Activated naive CD4-positive, alpha-beta T cell (primary cell): ENCODE data around the gene CYP2J2.
"Not testable (repeated sequence)": the region's sequence is repeated elsewhere in the genome, so short reads cannot be mapped to it uniquely, and the experiment has no call there.

Source experiments
- DNase-seq, 4 experiments: peaks; one replicate each; lab custom pipeline; 2025; lab: John Stamatoyannopoulos, UW

CYP2J2 gene

DNA sequence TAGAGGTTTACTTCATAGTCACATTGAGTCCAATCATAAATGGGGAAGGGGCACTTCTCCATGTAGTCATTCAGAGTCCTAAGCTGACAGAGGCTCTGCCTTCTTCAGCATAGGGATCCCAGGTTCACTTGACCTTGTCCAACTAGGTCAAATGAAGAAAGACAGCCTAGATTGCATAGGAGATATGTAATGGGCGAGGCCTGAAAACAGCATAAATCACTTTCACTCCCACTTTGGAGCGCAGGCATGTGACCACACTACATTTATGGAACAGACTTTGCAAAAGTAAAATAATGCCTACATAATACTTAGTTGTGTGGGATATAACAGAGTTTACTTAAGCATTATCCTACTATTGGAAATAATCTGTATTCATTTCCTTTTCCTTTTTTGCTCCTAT, 60.1 kb downstream of the CYP2J2 start:
- no peak for DNase-seq

DNA sequence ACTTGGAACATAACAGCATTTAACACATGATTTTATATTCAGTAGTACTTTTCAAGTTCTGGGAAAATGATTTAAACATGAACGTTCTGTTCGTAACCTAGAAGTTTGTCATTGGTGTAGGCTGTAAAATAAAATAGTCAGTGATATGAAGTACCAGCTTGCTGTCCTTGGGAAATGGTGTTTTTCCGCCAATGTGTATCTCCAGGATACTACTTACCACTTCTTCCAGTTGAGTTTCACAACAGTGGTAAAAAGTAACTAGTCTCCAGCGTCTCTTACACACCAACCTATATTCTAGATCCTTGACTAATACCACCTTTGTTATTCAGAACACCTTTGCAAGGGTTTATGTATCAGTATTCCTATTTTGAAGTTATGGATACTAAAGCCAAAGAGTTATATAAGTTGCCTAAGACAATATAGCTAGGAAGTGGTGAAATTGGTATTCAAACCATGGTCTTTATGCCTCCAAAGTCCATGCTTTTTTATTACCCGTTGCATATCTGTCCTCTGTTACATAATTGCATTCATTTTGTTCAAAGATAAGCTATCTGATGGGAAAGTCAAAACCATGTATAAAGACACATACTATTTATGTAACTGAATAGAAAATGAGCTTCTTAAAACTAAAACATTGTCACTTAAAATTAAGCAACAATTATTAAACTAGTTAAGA, 68.8 kb downstream of the CYP2J2 start:
- DNase-seq = no peak

DNA sequence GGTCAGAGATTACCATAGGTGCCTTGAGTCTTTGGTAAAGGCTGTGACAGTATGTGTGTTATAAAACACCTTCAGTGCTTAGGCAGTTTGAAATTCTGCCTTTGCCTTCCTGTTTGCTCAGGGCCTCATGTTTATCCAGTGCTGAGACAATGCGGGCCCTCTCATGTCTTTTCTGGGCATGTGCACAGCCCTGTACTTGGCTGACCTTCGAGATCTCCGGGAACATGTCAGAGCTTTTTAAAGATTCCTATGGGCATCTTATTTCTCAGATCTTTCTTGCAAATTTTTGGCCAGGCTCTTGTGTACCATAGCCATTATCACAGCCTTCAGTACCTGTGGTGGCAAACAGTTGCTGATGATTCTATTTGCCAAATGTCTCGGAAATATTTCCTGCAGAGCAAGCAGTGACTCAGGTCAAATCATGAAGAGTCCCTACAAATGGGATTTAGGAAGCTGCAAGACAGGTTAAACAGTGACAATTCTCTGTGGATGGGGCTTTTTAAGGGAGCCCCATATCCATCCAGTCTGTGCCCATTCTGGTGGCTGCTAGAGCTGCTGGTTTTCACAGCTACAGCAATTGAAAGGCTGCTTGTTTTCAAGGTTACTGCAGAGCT, 69.7 kb downstream of the CYP2J2 start:
- no peak for DNase-seq

DNA sequence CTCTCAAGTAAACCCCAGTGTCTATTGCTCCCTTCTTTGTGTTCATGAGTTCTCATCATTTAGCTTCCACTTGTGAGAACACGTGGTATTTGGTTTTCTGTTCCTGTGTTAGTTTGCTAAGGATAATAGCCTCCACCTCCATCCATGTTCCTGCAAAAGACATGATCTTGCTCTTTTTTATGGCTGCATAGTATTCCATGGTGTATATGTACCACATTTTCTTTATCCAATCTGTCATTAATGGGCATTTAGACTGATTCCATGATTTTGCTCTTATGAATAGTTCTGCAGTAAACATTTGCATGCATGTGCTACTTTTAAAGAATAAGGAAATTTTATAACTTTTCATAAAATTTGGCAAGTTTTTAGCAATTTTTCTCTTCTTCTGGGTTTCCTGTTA, 71.3 kb downstream of the CYP2J2 start:
- DNase-seq = not testable (repeated sequence)

DNA sequence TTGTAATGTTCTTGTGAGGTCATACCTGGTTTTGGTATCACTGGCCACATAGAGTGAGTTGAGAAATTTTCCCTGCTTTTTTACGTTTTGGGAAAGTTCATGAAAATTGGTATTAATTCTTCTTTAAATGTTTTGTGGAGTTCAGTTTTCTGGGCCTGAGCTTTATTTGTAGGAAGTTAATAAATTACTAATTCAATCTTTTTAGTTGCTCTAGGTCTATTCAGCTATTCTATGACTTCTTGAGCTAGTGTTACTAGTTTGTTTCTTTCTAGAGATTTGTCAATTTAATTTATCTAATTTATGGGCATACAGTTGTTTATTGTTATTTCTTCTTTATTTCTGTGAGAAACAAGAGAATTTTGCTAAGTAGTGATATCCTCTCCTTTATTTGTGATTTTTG, 74.5 kb downstream of the CYP2J2 start:
- DNase-seq = no peak

DNA sequence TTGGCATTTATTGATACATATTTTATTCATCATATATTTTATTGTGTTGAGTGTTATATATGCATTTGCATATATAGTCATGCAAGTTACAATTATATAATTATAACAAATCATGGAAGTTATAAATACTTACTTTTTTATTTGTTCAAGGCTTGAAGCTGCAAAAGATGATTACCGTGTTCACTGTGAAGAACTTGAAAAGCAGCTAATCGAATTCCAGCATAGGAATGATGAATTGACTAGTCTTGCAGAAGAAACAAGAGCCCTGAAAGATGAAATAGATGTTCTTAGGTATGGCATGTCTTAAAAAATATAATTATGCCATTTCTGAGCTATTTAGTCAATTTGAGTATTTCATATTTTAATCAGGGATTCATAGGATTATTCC, 79.7 kb downstream of the CYP2J2 start:
- no peak for DNase-seq

DNA sequence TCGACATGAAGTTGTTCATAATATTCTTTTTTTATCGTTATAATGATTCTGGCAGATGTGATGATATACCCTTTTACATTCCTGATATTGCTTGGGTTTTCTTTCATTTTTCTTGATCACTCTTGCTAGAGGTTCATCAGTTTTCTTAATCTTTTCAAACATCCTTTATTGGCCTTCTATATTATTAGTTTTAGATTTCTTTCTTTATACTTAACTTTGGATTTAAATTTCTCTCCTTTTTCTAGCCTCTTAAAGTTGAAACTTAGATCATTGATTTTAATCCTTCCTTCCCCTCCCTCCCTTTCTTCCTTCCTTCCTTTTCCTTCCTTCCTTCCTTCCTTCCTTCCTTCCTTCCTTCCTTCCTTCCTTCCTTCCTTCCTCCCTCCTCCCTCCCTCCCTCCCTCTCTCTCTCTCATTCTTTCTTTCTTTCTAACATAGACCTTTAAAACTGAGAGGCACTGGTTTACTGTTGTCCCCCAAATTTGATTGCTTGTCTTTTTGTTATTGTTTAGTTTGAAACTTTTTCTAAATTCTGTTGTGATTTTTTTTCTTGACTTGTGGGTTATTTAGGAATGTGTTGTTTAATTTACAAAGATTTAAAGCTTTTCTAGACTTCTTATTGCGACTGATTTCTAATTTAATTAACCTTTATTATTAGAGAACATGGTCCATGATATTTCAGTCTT, 80.2 kb downstream of the CYP2J2 start:
- DNase-seq = no peak

DNA sequence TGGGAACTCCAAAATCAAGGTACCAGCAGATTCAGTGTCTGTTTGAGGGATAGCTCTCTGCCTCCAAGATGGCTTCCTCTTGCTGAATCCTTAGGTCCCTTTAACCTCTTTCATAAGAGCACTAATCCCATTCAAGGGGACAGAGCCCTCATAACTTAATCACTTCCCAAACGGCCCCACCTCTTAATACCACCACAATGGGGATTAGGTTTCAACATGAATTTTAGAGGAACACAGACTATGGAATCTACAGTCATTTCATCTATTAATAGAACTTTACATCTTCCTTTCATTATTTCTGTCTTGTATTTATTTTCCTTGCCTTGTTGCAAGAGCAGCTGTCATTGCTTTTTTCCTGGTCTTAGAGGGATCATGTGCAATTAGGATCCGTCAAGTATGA, 81.5 kb downstream of the CYP2J2 start:
- no peak for DNase-seq
